MCF 10A (cell line): ENCODE results near the gene CROCC2. TPM values are rescaled to one million over a fixed set of nuclear protein-coding genes. Genes with fewer than 3 reads are reported as not detected.

ENCODE experiments used
- BruUV-seq: library from RNA; stranded (reverse); fragments of 400-500 nt; replicated peaks from 2 replicates; lab custom pipeline; 2021; lab: Mats Ljungman, UMichigan
- CTCF ChIA-PET: fragments of 300-600 bp; sonication (Branson Sonifier 250); formaldehyde crosslinking; extraction: SDS; loops from one replicate; lab custom pipeline; 2021; ENCODE audit warnings: antibody characterized with exemption, inconsistent platforms; lab: Yijun Ruan, JAX
- POLR2A ChIA-PET: fragments of 300-600, 350-650 bp; sonication (Branson Sonifier 250); formaldehyde crosslinking; extraction: SDS; loops from one replicate; lab custom pipeline; 2020; ENCODE audit warnings: antibody characterized with exemption, inconsistent platforms; lab: Yijun Ruan, JAX
- DNase-seq: peaks from one replicate; pipeline ENCODE4 v3.0.0-alpha.2; 2018; ENCODE audit not compliant: unreplicated experiment
- H3K27ac Mint-ChIP-seq: one replicate; pipeline ENCODE4 v1.8.0; 2022; ENCODE audit warnings: mild to moderate bottlenecking, low read depth, mixed read lengths; ENCODE audit not compliant: unreplicated experiment
- H3K27me3 Mint-ChIP-seq: one replicate; pipeline ENCODE4 v1.8.0; 2022; ENCODE audit warnings: mixed read lengths; ENCODE audit not compliant: insufficient read depth, unreplicated experiment
- H3K36me3 Mint-ChIP-seq: one replicate; pipeline ENCODE4 v1.8.0; 2022; ENCODE audit warnings: mild to moderate bottlenecking, moderate library complexity, mixed read lengths; ENCODE audit not compliant: insufficient read depth, unreplicated experiment
- H3K4me1 Mint-ChIP-seq: one replicate; pipeline ENCODE4 v1.8.0; 2022; ENCODE audit warnings: mixed read lengths; ENCODE audit not compliant: insufficient read depth, unreplicated experiment
- H3K4me3 Mint-ChIP-seq: one replicate; pipeline ENCODE4 v1.8.0; 2022; ENCODE audit warnings: mild to moderate bottlenecking, moderate library complexity, mixed read lengths; ENCODE audit not compliant: unreplicated experiment
- H3K9me3 Mint-ChIP-seq: one replicate; pipeline ENCODE4 v1.8.0; 2022; ENCODE audit warnings: mixed read lengths; ENCODE audit not compliant: unreplicated experiment
- intact Hi-C: fragments of 100-400 bp; cut with micrococcal nuclease; formaldehyde crosslinking; loops from 2 replicates; pipeline ENCODE4 v1.14.1; 2022
- total RNA-seq: library from RNA; stranded (reverse); gene quantifications from 2 replicates; pipeline ENCODE4 v1.2.3, GENCODE V29; 2022
- TF ChIP-seq, protein P1 (sequence below): fragments of 200-600 bp; IDR thresholded peaks from one replicate; pipeline ENCODE4 v1.8.0; 2022; ENCODE audit warnings: antibody characterized with exemption, mild to moderate bottlenecking; ENCODE audit not compliant: unreplicated experiment

The CROCC2 gene
- total RNA-seq, 1 experiment from 2014 or later, result not detected

DNA sequence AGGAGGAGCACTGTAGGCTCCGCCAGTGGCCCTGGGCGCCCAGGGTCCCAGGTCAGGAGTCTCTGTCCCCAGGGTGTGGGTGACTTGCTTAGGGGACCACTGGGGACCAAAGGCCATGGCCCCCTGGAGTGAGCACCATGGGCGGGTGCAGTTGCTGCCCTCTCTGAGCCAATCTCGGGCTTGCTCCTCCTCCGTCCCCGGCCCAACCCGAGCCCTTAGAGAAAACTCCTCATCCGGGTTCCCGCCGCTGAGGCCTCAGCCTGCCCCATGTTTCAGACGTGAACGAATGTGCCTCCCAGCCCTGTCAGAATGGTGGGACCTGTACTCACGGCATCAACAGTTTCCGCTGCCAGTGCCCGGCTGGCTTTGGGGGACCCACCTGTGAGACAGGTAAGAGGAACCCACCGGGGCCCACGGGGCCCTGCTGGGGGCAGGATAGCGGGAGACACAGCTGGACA is 130.9 kb downstream of the CROCC2 start:
- Mint-ChIP-seq H3K36me3 (peaks cover 7% of the 10 kb centered on the region), H3K9me3 (no peaks in the 10 kb centered on the region), H3K4me1 (no peaks in the 10 kb centered on the region), H3K27me3 (no peaks in the 10 kb centered on the region), H3K27ac (no peak overlapping the region), H3K4me3 (no peak overlapping the region)
- CTCF ChIA-PET, result no interaction called here
- BruUV-seq, result no TSS peak
- intact Hi-C loops, result no loop called here
- TF ChIP-seq, protein P1, sequence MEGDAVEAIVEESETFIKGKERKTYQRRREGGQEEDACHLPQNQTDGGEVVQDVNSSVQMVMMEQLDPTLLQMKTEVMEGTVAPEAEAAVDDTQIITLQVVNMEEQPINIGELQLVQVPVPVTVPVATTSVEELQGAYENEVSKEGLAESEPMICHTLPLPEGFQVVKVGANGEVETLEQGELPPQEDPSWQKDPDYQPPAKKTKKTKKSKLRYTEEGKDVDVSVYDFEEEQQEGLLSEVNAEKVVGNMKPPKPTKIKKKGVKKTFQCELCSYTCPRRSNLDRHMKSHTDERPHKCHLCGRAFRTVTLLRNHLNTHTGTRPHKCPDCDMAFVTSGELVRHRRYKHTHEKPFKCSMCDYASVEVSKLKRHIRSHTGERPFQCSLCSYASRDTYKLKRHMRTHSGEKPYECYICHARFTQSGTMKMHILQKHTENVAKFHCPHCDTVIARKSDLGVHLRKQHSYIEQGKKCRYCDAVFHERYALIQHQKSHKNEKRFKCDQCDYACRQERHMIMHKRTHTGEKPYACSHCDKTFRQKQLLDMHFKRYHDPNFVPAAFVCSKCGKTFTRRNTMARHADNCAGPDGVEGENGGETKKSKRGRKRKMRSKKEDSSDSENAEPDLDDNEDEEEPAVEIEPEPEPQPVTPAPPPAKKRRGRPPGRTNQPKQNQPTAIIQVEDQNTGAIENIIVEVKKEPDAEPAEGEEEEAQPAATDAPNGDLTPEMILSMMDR, result no peak
- POLR2A ChIA-PET, result no interaction called here
- DNase-seq, result no peak

GRCh38 chr2:241037498-241037897 is 131.4 kb downstream of the CROCC2 start:
- BruUV-seq, result no TSS peak
- DNase-seq, result no peak
- Mint-ChIP-seq H3K9me3 (no peaks in the 10 kb centered on the region), H3K36me3 (peaks cover 7% of the 10 kb centered on the region), H3K4me1 (no peaks in the 10 kb centered on the region), H3K27me3 (no peaks in the 10 kb centered on the region), H3K27ac (no peak overlapping the region), H3K4me3 (no peak overlapping the region)
- intact Hi-C loops, result no loop called here
- CTCF ChIA-PET, result no interaction called here
- TF ChIP-seq, protein P1, result no peak
- POLR2A ChIA-PET, result no interaction called here

DNA sequence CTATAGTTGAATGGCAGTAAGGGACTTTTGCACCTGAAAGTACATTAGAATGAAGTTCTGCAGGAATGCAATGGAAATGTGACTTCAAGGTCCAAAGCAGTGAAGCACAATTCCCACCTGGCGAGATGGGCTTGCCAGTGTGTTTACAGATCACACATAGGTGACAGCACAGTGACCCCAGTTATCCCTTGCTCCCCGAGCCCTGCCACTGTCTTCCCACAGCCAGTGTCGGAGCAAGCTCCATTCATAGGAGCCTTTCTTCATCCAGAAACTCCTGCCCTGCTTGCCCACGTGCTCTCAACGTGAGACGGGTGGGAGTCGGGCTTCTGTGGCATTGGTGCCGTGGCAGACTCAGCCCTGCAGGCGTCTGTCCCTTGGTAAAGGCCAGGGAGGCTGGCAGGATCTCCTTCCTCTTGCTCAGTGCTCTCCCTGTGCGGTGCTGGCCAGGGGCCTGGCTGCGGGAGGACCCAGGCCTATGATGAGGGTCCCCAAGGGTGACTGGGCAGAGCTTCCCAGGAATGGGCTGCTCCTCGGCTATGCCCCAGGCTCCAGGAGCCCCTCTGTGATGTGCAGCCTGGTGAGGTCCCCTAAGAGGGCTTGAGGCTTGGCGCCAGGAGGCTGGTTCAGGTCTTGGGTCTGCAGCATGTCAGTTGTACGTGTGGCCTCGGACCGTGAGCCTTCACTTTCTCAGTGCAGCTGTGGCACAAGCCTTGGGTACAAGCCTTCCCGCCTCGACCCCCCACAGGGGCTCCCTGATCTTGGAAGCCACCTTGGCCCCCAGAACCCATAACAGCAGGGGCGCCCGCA is 132.4 kb downstream of the CROCC2 start:
- POLR2A ChIA-PET, result no interaction called here
- BruUV-seq, result no TSS peak
- H3K4me3 Mint-ChIP-seq, result no peak overlapping the region
- TF ChIP-seq, protein P1, result no peak
- intact Hi-C loops, result no loop called here
- H3K9me3 Mint-ChIP-seq, result peaks cover 3% of the 10 kb centered on the region
- peaks cover 7% of the 10 kb centered on the region for H3K36me3 Mint-ChIP-seq
- no peaks in the 10 kb centered on the region for H3K27me3 Mint-ChIP-seq
- DNase-seq, result no peak
- CTCF ChIA-PET, result no interaction called here
- H3K4me1 Mint-ChIP-seq, result no peaks in the 10 kb centered on the region
- no peak overlapping the region for H3K27ac Mint-ChIP-seq

DNA sequence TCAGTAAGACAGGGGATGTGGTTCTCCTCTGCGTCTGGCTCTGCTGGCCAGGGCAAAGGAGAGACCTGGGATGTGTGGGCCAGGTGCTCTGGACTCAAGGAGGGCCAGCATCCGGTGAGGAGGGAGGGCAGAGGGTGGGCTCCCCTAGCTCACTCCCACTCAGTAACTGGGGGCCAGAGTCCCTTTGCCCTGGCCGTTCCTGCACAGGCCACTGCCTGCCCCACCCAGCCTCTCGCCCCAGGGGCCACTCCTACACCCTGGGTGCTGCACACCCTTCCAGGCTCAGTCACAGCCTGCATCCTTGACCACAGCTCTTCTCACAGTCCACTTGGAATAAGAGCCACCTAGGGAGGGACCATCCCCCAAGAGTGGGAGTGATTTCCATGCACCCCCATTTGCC is 133.3 kb downstream of the CROCC2 start:
- TF ChIP-seq, protein P1, result no peak
- POLR2A ChIA-PET, result interaction anchor here (0.5 kb wide), 1 partner anchor 525 kb away, joined by 3 read pairs; no protein-coding TSS in a partner anchor
- intact Hi-C loops, result no loop called here
- CTCF ChIA-PET, result no interaction called here
- Mint-ChIP-seq H3K36me3 (peaks cover 7% of the 10 kb centered on the region), H3K4me3 (no peak overlapping the region), H3K27ac (no peak overlapping the region), H3K27me3 (no peaks in the 10 kb centered on the region), H3K4me1 (no peaks in the 10 kb centered on the region), H3K9me3 (peaks cover 7% of the 10 kb centered on the region)
- no peak for DNase-seq
- BruUV-seq, result no TSS peak
